ENCODE measurements around the gene SH2D4B. TPM values are rescaled to one million over a fixed set of nuclear protein-coding genes. Genes with fewer than 3 reads are reported as not detected.

SH2D4B gene
- total RNA-seq, 2 donors from 2014 or later = 0.14 TPM; not detected in 1

DNA sequence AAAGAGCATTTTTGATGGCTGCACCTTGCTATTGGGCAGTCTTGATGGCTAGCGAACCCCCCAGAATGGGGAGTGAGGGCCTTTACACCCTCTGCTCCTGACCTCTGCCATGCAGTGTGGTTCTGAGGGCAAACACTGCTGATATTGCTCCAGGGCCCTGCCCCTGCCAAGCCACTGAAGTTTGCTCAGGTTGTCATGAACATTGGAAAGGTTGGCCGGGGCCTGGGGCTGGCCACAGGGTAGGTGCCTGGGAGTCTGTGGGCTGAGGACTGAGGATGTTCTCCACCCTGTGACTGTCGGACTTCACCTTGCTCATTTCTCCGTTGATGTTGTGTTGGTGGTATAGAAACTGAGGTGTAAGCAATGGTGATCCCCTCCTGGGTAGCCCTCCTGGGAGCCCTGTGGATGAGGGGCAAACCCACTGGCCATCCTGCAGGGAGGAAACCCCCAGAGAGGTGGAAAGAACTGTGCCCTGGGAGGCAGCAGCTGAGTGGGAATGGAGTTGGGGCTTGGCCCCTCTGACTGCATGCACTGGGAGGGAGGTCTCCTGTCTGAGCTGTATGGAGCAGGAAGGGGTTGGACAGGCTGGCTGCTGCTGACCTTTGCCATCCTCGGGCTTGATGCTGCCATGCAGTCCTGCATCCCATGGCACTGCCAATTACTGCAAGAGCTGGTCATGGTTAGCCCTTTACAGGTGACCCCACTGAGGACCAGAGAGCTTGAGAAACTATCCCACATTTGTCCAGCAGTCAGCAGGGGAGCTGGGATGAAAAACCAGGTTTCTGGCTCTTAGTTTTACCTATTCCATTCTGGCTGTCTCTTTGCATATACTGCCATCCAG lies 77.1 kb downstream of the SH2D4B start:
- no peak overlapping the region for H3K27ac Mint-ChIP-seq

DNA sequence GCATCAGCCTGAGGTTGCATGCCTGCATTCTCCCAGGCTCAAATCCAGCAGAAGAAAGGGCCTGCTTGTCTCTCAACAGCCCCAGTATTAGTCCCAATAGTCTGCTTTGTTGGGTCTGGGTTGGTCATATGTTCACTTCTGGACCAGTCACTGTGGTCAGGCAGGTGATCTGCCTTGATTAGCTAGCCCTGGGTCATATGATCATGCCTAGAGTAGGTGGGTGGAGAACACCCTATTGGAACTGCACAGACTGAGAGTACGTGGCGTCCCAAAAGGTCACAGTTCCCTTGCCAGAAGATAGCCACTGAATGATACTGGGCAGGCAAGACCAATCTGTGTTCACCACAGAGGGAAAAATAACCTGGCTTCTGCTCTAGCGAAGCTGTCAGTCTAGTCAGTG lies 80.1 kb downstream of the SH2D4B start:
- DNase-seq (ENCODE audit: low spot score in 2 of 2) (no peak), ATAC-seq (no peak)
- Mint-ChIP-seq H3K9me3 (peaks cover 0 to 4% of the 10 kb centered on the region in 2 donors), H3K27ac (no peak overlapping the region), H3K36me3 (peaks cover 0 to 4% of the 10 kb centered on the region in 2 donors)

More for the DNA sequence above, 77.1 kb downstream of the SH2D4B start:
- Mint-ChIP-seq H3K9me3 (peaks cover 0 to 4% of the 10 kb centered on the region in 2 donors), H3K36me3 (peaks cover 0 to 4% of the 10 kb centered on the region in 2 donors)
- no peak for ATAC-seq
- no peak for DNase-seq (ENCODE audit: low spot score in 2 of 2)

DNA sequence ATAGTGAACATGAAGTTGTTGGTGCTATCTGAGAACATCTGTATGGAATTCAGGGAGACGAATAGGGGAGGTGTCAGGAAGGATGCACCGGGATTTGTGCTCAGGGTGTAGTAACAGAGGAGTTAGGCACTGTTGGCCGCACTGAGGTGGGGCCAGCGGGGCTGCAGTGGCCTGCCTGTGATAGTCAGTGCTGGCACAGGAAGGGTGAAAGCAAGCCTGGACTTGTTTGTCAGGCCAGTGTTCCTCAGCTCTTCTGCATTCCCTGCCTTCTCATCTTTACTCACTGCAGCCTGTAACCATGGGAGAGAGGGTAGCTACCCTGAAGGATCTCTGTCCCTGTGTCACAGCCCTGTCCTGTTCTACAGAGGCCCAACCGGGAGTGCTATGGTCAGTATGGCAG lies 81.3 kb downstream of the SH2D4B start:
- no peak for DNase-seq (ENCODE audit: low spot score in 2 of 2)
- Mint-ChIP-seq H3K36me3 (no peaks in the 10 kb centered on the region), H3K27ac (peak overlapping the region in 1 of 2 donors; percentile 47), H3K9me3 (no peaks in the 10 kb centered on the region)
- ATAC-seq = no peak

DNA sequence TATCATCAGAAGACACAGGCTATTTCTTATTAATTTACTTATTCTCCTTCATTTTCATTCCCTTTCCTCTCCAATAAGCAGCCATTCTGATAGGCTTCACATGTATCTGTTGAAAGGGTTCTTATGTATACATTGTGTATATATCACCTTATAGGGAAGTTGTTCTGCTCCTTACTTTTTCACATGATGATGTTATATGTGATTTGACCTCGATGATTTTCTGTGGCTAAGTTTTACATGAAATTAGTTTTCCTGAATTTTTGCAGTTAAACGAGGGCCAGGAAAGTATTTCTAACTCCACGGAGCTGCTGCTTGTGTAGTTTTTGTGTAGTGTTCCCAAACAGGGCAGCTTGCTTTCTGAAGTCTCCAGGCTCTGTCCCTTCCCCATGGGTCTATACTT lies 84.5 kb downstream of the SH2D4B start:
- H3K36me3 Mint-ChIP-seq = no peaks in the 10 kb centered on the region
- H3K27ac Mint-ChIP-seq = no peak overlapping the region
- ATAC-seq (no peak), DNase-seq (ENCODE audit: low spot score in 2 of 2) (no peak)
- H3K9me3 Mint-ChIP-seq = no peaks in the 10 kb centered on the region

DNA sequence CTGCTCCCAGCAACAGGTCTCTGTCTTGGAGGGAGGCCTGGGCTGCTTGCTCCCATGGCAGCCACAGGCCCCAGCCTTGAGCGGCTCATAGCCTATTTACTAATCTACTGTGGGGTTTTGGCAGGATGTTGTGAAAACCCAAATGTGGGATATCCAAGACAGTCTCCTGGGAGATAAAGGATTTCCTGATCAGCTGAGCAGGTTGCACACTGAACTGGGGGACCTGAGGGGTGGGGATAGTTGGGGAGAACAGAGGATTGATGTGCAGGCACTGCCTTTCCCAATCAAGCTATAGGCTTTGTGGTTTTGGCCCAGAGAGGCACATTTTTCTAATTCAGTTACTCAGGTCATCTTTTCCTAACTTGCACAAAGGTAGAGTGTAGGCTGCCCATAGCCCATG lies 92.6 kb downstream of the SH2D4B start:
- DNase-seq (ENCODE audit: low spot score in 2 of 2) (no peak), ATAC-seq (no peak)
- Mint-ChIP-seq H3K27ac (no peak overlapping the region), H3K9me3 (no peaks in the 10 kb centered on the region), H3K36me3 (no peaks in the 10 kb centered on the region)

DNA sequence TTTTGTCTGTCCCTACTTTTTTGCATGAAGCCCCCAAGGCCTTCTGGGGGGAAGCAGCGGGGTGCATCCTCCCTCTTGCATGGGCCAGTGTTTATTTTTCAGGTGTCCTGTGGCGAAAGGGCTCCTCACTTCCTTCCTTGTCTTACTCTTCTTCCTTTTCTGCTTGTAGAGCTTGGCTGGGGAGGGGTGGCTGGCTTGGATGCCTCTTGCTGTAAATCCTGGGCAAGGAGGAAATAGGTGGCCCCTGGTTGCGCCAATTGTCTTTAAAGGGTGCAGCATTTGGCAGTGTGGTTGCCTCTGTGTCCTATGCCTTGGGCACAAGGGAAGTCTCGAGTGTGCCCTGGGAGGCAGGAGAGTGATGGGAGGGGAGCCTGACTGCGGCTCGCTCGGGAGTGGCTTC lies 95.0 kb downstream of the SH2D4B start:
- DNase-seq (ENCODE audit: low spot score in 2 of 2) (no peak), ATAC-seq (no peak)
- Mint-ChIP-seq H3K9me3 (no peaks in the 10 kb centered on the region), H3K36me3 (no peaks in the 10 kb centered on the region), H3K27ac (no peak overlapping the region)

DNA sequence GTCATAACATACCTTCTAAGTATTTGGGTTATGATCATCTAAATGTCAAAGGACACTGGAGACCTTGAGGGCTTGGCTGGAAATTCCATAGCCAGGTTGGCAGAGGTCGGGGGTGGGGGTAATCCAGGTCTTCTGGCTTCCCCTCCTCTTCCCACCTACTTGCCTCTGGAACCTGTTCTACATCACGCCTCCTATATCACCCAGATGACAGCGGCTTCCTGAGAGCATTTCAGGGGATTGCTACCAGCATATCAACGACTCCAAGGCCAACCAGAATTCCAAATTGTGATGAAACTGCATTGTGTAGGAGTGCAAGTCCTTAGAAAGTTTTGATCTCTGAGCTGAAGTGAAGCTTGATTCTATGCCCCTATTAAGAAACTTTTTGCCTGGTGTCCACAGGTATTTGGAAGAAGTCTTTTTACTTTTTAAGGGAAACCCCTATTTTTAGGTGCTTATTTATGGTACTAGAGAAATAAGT lies 95.7 kb downstream of the SH2D4B start:
- ATAC-seq (no peak), DNase-seq (ENCODE audit: low spot score in 2 of 2) (no peak)
- no peaks in the 10 kb centered on the region for H3K9me3 Mint-ChIP-seq
- no peaks in the 10 kb centered on the region for H3K36me3 Mint-ChIP-seq
- no peak overlapping the region for H3K27ac Mint-ChIP-seq

DNA sequence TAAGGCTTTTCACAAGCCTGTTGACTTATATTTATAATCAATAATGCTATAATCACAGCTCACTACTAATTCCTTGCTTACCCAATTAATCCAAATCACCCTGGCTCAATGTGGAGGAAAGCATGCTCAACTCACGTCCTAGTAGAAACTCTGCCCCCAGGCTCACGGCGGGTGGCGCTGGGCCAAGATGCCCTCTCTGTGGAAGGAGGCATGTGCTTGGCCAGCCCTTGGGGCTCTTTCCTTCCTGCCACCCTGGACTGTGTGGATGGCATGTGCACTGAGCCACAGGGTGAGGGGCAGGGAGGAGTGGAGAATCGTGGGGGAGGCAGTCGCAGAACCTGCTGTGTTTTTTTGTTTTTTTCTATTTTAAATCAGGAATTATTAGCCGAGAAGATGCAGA lies 96.2 kb downstream of the SH2D4B start:
- no peak overlapping the region for H3K27ac Mint-ChIP-seq
- DNase-seq (ENCODE audit: low spot score in 2 of 2) (no peak), ATAC-seq (no peak)
- no peaks in the 10 kb centered on the region for H3K9me3 Mint-ChIP-seq
- peaks cover 0 to 3% of the 10 kb centered on the region in 2 donors for H3K36me3 Mint-ChIP-seq

DNA sequence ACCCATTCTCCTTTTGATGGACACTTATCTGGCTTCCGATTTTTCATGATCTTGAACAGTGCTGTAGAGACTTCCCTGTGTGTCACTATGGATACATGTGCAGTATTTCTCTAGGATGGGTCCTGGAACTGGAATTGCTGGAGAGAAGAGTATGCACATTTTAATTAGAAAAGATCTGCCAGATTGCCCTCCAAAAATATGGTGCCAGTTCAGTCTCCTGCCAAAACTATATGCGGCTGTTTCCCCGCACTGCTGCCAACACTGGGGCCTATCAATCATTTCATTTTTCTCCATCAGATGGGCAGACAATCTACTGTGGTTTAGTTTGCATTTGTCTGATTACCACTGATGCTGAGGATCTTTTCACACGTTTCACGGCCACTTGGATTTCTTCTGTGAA lies 105.0 kb downstream of the SH2D4B start:
- H3K36me3 Mint-ChIP-seq = peaks cover 0 to 4% of the 10 kb centered on the region in 2 donors
- no peak overlapping the region for H3K27ac Mint-ChIP-seq
- ATAC-seq (no peak), DNase-seq (ENCODE audit: low spot score in 2 of 2) (no peak)
- no peaks in the 10 kb centered on the region for H3K9me3 Mint-ChIP-seq

DNA sequence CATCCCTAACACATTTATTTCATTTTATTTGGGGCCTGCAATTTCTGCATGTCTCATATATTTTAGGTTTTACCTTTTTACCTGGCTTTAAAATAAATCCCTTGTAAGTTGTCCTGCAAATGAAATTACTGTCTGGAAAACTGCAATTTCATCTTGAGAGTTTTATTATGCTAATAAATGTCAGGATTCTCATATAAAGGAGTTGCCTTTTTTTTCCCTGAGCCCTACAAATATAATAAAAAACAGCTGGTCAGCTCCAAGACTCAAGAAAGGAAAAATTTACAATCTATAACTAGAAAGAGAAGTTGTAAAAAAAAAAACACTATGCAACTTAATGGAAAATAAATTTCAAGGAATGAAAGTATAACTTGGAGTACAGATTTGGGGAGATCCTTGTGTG lies 108.7 kb downstream of the SH2D4B start:
- H3K27ac Mint-ChIP-seq = no peak overlapping the region
- H3K9me3 Mint-ChIP-seq = no peaks in the 10 kb centered on the region
- no peak for ATAC-seq
- DNase-seq (ENCODE audit: low spot score in 2 of 2) = no peak
- H3K36me3 Mint-ChIP-seq = no peaks in the 10 kb centered on the region

DNA sequence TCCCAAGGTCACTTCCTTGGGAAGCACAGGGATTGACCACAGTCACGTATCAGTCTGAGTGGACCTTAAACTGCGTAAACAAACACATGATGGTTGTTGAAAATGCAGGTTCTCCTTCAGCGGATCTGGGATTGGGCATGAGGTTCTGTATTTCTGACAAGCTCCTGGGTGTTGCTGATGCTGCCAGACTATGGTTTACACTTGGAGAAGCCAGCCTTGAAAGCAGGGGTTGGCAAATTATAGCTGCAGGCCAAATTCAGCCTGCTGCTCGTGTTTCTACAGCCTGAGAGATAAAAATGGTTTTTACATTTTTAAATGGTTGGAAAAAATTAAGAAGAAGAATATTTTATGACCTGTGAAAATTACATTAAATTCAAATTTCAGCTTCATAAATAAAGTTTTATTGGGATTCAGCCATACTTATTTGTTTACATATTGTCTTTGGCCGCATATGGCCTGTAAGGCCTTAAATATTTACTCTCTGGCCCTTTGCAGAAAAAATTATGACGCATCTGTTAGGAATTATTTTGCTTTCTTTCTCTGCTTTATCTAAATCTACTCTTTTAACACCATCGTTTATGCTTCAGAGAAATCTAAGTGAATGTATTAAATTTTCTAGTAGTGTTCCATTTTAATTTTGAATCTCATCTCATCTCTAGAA lies 109.6 kb downstream of the SH2D4B start:
- ATAC-seq (no peak), DNase-seq (ENCODE audit: low spot score in 2 of 2) (no peak)
- Mint-ChIP-seq H3K36me3 (no peaks in the 10 kb centered on the region), H3K27ac (no peak overlapping the region), H3K9me3 (no peaks in the 10 kb centered on the region)

DNA sequence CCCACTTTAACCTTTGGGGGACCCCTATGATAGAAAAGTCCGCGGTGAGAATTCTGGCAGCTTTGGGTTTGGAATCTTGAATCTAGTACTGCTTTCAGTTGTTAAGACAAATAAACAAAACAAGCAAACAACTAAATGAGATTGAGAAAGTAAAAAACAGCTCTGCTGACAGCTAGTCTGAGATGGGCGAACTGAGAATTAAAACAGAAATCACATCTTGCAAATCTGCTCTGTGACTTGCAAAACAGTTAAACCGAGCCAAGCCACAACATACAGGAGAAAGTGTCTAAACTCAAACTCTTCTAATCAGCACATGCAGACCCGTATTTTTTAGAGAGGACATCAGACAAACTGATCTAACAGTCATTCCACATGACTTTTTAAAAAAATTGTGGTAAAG lies 110.4 kb downstream of the SH2D4B start:
- no peak overlapping the region for H3K27ac Mint-ChIP-seq
- H3K9me3 Mint-ChIP-seq = no peaks in the 10 kb centered on the region
- no peaks in the 10 kb centered on the region for H3K36me3 Mint-ChIP-seq
- DNase-seq (ENCODE audit: low spot score in 2 of 2) = no peak
- no peak for ATAC-seq

DNA sequence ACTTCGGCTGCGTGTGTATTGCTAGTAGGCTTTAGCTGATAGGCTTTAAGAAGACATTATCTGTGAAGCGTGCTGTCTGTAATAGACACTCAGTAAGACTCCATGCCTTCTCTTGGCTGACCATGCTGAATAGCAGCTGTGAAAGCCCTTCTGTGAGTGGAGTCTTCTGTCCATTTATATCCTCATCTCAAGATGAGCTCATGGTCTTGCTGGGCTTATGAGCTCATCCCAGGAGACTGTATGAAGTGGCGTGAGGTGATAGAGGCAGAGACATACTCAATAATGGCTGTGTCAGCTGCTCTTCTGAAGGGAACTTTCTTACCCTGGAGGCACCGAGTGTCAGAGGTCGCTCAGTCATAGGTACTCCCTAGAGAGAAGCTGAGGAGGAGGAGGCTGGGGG lies 111.5 kb downstream of the SH2D4B start:
- H3K27ac Mint-ChIP-seq = no peak overlapping the region
- H3K9me3 Mint-ChIP-seq = peaks cover 0 to 10% of the 10 kb centered on the region in 2 donors
- H3K36me3 Mint-ChIP-seq = no peaks in the 10 kb centered on the region
- no peak for DNase-seq (ENCODE audit: low spot score in 2 of 2)
- ATAC-seq = no peak

DNA sequence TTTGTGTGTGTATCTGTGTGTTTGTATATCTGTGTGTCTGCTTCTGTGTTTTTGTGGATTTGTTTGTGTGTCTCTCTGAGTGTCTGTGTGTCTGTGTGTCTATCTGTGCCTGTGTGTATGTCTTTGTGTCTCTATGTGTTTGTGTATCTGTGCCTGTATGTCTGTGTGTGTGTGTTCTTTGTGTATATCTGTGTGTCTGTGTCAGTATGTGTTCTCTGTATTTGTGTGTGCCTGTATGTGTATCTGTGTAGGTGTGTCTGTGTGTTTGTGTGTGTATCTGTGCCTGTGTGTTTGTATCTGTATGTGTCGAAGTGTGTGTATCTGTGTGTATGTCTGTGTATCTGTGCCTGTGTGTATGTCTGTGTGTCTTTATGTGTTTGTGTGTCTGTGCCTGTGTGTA lies 118.2 kb downstream of the SH2D4B start:
- no peak for ATAC-seq
- no peak for DNase-seq (ENCODE audit: low spot score in 2 of 2)
- Mint-ChIP-seq H3K36me3 (no peaks in the 10 kb centered on the region), H3K27ac (no peak overlapping the region), H3K9me3 (peaks cover 0 to 10% of the 10 kb centered on the region in 2 donors)

DNA sequence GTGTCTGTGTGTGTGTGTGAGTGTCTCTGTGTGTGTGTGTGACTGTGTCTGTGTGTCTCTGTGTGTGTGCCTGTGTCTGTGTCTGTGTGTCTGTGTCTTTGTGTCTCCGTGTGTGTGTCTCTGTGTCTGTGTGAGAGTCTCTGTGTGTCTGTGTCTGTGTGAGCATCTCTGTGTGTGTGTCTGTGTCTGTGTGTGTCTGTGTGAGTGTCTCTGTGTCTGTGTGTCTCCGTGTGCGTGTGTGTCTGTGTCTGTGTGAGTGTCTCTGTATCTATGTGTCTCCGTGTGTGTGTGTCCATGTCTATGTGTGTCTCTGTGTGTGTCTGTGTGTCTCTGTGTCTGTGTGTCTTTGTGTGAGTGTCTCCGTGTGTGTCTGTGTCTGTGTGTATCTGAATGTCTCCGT lies 120.4 kb downstream of the SH2D4B start:
- ATAC-seq (no peak), DNase-seq (ENCODE audit: low spot score in 2 of 2) (no peak)
- peaks cover 0 to 10% of the 10 kb centered on the region in 2 donors for H3K9me3 Mint-ChIP-seq
- no peaks in the 10 kb centered on the region for H3K36me3 Mint-ChIP-seq
- no peak overlapping the region for H3K27ac Mint-ChIP-seq

DNA sequence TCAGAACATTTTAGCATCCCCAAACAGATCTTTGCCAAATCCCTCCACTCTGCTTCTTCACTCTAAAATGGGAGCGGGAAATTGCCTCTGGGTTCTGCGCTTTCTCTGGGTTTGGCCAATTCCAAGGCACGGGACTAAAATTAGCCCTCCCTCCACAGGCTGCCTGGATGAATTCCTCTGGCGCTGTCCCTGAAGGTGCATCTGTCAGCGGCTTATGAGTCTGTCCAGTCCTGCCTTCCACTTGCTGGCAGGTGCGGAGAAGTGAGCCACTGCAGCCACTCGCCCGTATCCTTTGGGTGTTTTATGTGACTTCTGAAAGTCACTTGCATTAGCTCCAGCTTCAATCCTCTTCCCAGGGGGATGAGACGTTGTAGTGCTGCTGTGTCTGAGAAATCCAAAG lies 121.6 kb downstream of the SH2D4B start:
- ATAC-seq (no peak), DNase-seq (ENCODE audit: low spot score in 2 of 2) (no peak)
- Mint-ChIP-seq H3K9me3 (no peaks in the 10 kb centered on the region), H3K27ac (no peak overlapping the region), H3K36me3 (no peaks in the 10 kb centered on the region)

DNA sequence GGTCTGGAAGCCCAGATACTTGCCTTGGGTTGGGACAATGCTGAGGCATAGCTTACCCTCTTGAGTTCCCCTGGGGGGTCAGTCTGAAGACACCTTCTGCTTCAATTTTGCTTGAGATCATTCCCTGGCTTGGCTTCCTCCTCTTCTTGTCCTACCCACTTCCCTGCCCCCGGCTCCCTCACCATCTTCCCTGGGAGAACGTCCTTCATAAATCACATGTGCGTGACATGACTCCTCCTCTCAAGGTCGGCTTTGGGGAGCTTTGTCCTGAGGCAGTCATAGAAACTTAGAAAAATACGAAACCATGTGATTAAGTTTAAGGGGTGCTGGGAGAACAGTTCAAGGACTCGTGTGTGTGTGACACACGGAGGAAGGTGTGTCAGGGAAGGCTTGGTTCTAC lies 122.6 kb downstream of the SH2D4B start:
- no peaks in the 10 kb centered on the region for H3K36me3 Mint-ChIP-seq
- no peaks in the 10 kb centered on the region for H3K9me3 Mint-ChIP-seq
- ATAC-seq = no peak
- no peak for DNase-seq (ENCODE audit: low spot score in 2 of 2)
- H3K27ac Mint-ChIP-seq = no peak overlapping the region

DNA sequence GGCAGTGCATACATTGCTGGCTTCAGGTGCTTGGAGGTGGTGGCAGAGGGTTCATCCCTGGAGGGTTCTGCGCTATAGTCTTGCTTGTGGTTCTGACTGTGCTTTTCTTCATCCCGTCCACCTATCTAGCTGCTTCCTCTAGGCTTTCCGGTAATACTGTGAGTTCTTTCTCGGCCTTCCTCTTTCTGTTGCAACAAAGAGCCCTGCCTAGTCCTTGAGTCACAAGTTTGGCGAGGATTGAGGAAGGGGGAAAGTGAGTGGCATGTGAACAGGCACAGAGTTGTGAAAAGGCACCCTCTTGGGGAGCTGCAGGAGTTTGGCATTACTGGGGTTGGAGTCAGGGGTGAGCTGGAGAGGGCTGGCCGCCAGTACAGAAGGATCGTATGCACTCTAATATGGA lies 123.0 kb downstream of the SH2D4B start:
- Mint-ChIP-seq H3K36me3 (no peaks in the 10 kb centered on the region), H3K27ac (no peak overlapping the region), H3K9me3 (no peaks in the 10 kb centered on the region)
- ATAC-seq = no peak
- no peak for DNase-seq (ENCODE audit: low spot score in 2 of 2)
